Measurements from ENCODE around the gene MAP2K5.
A peak's percentile ranks its signal among the peaks of the same experiment; 100 is the strongest.

MAP2K5 gene

GRCh38 chr15:67564968-67565345 lies 22.5 kb downstream of the MAP2K5 start:
- no peak overlapping the region for H3K4me3 ChIP-seq (ENCODE audit: low read length)
- peak overlapping the region; percentile 44 for H3K4me2 ChIP-seq (ENCODE audit: low read depth, low read length)
- no peak for DNase-seq

GRCh38 chr15:67569668-67570067 lies 27.2 kb downstream of the MAP2K5 start:
- Histone ChIP-seq H3K79me2 (ENCODE audit: low read length) (no peaks in the 10 kb centered on the region), H2AFZ (ENCODE audit: low read length) (no peak overlapping the region), H4K20me1 (ENCODE audit: insufficient read depth, low read length) (no peaks in the 10 kb centered on the region), H3K9me2 (replicated peaks; ENCODE audit: insufficient read depth, low read length) (no peaks in the 10 kb centered on the region), H3K27ac (ENCODE audit: low read length) (no peak overlapping the region), H3F3A (ENCODE audit: insufficient read depth, low read length) (no peaks in the 10 kb centered on the region), H3K36me3 (replicated peaks; ENCODE audit: insufficient read depth, low read length) (no peaks in the 10 kb centered on the region), H3K4me2 (ENCODE audit: low read depth, low read length) (no peak overlapping the region), H3K4me3 (ENCODE audit: low read length) (no peak overlapping the region), H3K9ac (ENCODE audit: low read length) (no peak overlapping the region), H3K4me1 (ENCODE audit: low read length) (peaks cover 9% of the 10 kb centered on the region), H3K27me3 (replicated peaks; ENCODE audit: insufficient read depth, low read length) (no peaks in the 10 kb centered on the region), H3K9me3 (replicated peaks; ENCODE audit: insufficient read depth, low read length) (no peaks in the 10 kb centered on the region)
- TF ChIP-seq EZH2 (optimal IDR thresholded peaks at IDR 0.05; ENCODE audit: low read depth, low read length), result no peak
- no peak for TF ChIP-seq EZH2phosphoT487 (IDR thresholded peaks at IDR 0.05; ENCODE audit: low read length)
- no peak for TF ChIP-seq CTCF (IDR thresholded peaks at IDR 0.05; ENCODE audit: low read length)
- no peak for DNase-seq

More at GRCh38 chr15:67564968-67565345, 22.5 kb downstream of the MAP2K5 start:
- no peak for TF ChIP-seq CTCF (IDR thresholded peaks at IDR 0.05; ENCODE audit: low read length)
- TF ChIP-seq EZH2phosphoT487 (IDR thresholded peaks at IDR 0.05; ENCODE audit: low read length), result no peak
- TF ChIP-seq EZH2 (optimal IDR thresholded peaks at IDR 0.05; ENCODE audit: low read depth, low read length), result no peak
- Histone ChIP-seq H3K9ac (ENCODE audit: low read length) (no peak overlapping the region), H3F3A (ENCODE audit: insufficient read depth, low read length) (no peaks in the 10 kb centered on the region), H3K9me2 (replicated peaks; ENCODE audit: insufficient read depth, low read length) (no peaks in the 10 kb centered on the region), H3K79me2 (ENCODE audit: low read length) (no peaks in the 10 kb centered on the region), H3K4me1 (ENCODE audit: low read length) (peaks cover 15% of the 10 kb centered on the region), H4K20me1 (ENCODE audit: insufficient read depth, low read length) (no peaks in the 10 kb centered on the region), H2AFZ (ENCODE audit: low read length) (no peak overlapping the region), H3K9me3 (replicated peaks; ENCODE audit: insufficient read depth, low read length) (no peaks in the 10 kb centered on the region), H3K36me3 (replicated peaks; ENCODE audit: insufficient read depth, low read length) (no peaks in the 10 kb centered on the region), H3K27ac (ENCODE audit: low read length) (0 out of 2 replicates have a peak overlapping the region, but pooled peaks have one; percentile 20), H3K27me3 (replicated peaks; ENCODE audit: insufficient read depth, low read length) (no peaks in the 10 kb centered on the region)

GRCh38 chr15:67570875-67571647 lies 28.6 kb downstream of the MAP2K5 start:
- no peaks in the 10 kb centered on the region for H3K27me3 ChIP-seq (replicated peaks; ENCODE audit: insufficient read depth, low read length)
- no peaks in the 10 kb centered on the region for H3F3A ChIP-seq (ENCODE audit: insufficient read depth, low read length)
- no peaks in the 10 kb centered on the region for H4K20me1 ChIP-seq (ENCODE audit: insufficient read depth, low read length)
- H3K9me3 ChIP-seq (replicated peaks; ENCODE audit: insufficient read depth, low read length), result no peaks in the 10 kb centered on the region
- H3K4me1 ChIP-seq (ENCODE audit: low read length), result 0 out of 2 replicates have a peak, but pooled peaks cover 4% of the 10 kb centered on the region
- no peaks in the 10 kb centered on the region for H3K79me2 ChIP-seq (ENCODE audit: low read length)
- H3K4me2 ChIP-seq (ENCODE audit: low read depth, low read length), result no peak overlapping the region
- TF ChIP-seq EZH2phosphoT487 (IDR thresholded peaks at IDR 0.05; ENCODE audit: low read length), result no peak
- no peak for TF ChIP-seq EZH2 (optimal IDR thresholded peaks at IDR 0.05; ENCODE audit: low read depth, low read length)
- no peak for TF ChIP-seq CTCF (IDR thresholded peaks at IDR 0.05; ENCODE audit: low read length)
- no peaks in the 10 kb centered on the region for H3K36me3 ChIP-seq (replicated peaks; ENCODE audit: insufficient read depth, low read length)
- no peak overlapping the region for H3K9ac ChIP-seq (ENCODE audit: low read length)
- no peak overlapping the region for H3K27ac ChIP-seq (ENCODE audit: low read length)
- no peak overlapping the region for H2AFZ ChIP-seq (ENCODE audit: low read length)
- no peak for DNase-seq
- H3K9me2 ChIP-seq (replicated peaks; ENCODE audit: insufficient read depth, low read length), result no peaks in the 10 kb centered on the region
- no peak overlapping the region for H3K4me3 ChIP-seq (ENCODE audit: low read length)

Data from MM.1S (cell line).